ENCODE measurements around the gene SND1. TPM values are rescaled to one million over a fixed set of nuclear protein-coding genes. Genes with fewer than 3 reads are reported as not detected.
A peak's percentile ranks its signal among the peaks of the same experiment; 100 is the strongest.

The SND1 gene
- total RNA-seq, 1 donor from 2014 or later: 232 TPM

DNA sequence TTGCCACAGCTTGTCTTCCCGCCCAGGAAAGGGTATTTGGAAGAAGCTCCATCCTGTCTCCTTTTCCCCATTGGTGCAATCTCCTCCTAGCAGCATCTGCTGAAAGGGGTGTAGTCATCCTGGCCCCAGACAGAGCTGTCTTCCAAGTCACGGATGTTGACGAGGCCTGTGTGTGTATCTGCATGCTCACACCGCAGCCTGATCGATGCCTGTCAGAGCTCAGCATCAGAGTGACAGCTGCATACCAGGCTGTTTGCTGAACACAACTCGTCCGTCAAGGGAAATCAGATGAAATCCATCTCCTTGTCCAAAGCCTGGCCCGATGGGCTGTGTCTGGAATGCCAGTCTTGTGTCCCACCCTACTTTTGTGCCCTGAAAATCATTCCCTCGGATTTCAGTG lies 400.4 kb downstream of the SND1 start:
- TF ChIP-seq CTCF (IDR thresholded peaks at IDR 0.05; ENCODE audit: insufficient read depth, low read length, severe bottlenecking): no peak
- DNase-seq (ENCODE audit: low read depth) (no peak), FAIRE-seq (no peak)
- no peaks in the 10 kb centered on the region for H3K27me3 ChIP-seq (ENCODE audit: control insufficient read depth, insufficient read depth, low read length)
- H3K36me3 ChIP-seq (ENCODE audit: control insufficient read depth, insufficient read depth, low read length): peaks cover 3% of the 10 kb centered on the region
- no peak overlapping the region for H3K4me3 ChIP-seq (ENCODE audit: low read depth, low read length)

GRCh38 chr7:128053023-128053422 lies 401.0 kb downstream of the SND1 start:
- no peak for FAIRE-seq
- DNase-seq (ENCODE audit: low read depth): peak; percentile 39

DNA sequence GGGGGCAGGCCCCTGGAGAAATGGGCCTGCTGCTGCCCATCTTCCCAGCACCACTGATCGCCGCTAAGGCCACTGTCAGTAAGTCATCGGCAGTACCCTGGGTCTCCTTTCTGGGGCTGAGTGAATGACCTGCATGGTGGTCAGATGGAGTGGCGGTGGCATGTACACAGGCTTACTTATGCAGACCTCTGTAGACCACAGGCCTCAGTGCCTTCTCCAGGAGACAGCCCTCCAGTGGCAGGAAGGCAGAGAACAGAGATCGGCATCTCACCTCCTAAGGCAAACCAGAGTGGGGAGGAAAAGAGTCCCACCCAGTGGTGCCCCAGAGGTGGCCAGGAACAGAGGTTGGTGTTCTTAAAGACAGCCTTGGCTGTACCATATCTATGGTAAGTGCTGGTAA lies 402.0 kb downstream of the SND1 start:
- DNase-seq (ENCODE audit: low read depth) (no peak), FAIRE-seq (no peak)
- no peaks in the 10 kb centered on the region for H3K27me3 ChIP-seq (ENCODE audit: control insufficient read depth, insufficient read depth, low read length)
- TF ChIP-seq CTCF (IDR thresholded peaks at IDR 0.05; ENCODE audit: insufficient read depth, low read length, severe bottlenecking): no peak
- no peaks in the 10 kb centered on the region for H3K36me3 ChIP-seq (ENCODE audit: control insufficient read depth, insufficient read depth, low read length)
- H3K4me3 ChIP-seq (ENCODE audit: low read depth, low read length): no peak overlapping the region

More at GRCh38 chr7:128053023-128053422, 401.0 kb downstream of the SND1 start:
- H3K4me3 ChIP-seq (ENCODE audit: low read depth, low read length): no peak overlapping the region
- H3K36me3 ChIP-seq (ENCODE audit: control insufficient read depth, insufficient read depth, low read length): peaks cover 3% of the 10 kb centered on the region
- H3K27me3 ChIP-seq (ENCODE audit: control insufficient read depth, insufficient read depth, low read length): no peaks in the 10 kb centered on the region
- no peak for TF ChIP-seq CTCF (IDR thresholded peaks at IDR 0.05; ENCODE audit: insufficient read depth, low read length, severe bottlenecking)

DNA sequence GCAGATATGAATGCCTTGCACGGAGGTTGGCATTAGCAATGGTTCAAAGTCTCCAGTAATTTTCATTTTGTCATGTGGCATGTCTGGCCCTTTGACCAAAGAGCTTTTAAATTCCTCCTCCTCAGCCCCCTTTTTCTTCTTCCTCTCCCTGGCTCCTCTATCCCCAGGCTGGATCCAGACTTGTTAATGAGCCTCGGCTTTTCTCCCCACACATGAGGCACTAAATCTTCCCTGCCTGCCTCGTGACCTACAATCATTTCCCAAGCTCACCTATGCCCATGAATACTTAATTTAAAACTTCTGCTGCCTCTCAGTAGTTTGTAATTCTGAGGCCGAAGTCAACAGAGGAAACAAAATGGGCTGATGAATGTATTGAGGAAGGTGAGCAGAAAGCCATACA lies 402.5 kb downstream of the SND1 start:
- H3K36me3 ChIP-seq (ENCODE audit: control insufficient read depth, insufficient read depth, low read length): no peaks in the 10 kb centered on the region
- TF ChIP-seq CTCF (IDR thresholded peaks at IDR 0.05; ENCODE audit: insufficient read depth, low read length, severe bottlenecking): no peak
- no peak overlapping the region for H3K4me3 ChIP-seq (ENCODE audit: low read depth, low read length)
- DNase-seq (ENCODE audit: low read depth) (no peak), FAIRE-seq (no peak)
- H3K27me3 ChIP-seq (ENCODE audit: control insufficient read depth, insufficient read depth, low read length): no peaks in the 10 kb centered on the region

- Histone ChIP-seq H3K4me3 (ENCODE audit: low read depth, low read length) (no peak overlapping the region), H3K36me3 (ENCODE audit: control insufficient read depth, insufficient read depth, low read length) (no peaks in the 10 kb centered on the region), H3K27me3 (ENCODE audit: control insufficient read depth, insufficient read depth, low read length) (no peaks in the 10 kb centered on the region)
- TF ChIP-seq CTCF (IDR thresholded peaks at IDR 0.05; ENCODE audit: insufficient read depth, low read length, severe bottlenecking): no peak
- FAIRE-seq (no peak), DNase-seq (ENCODE audit: low read depth) (no peak)
Measured at GRCh38 chr7:128055637-128056036, 403.6 kb downstream of the SND1 start.

GRCh38 chr7:128056901-128057300 lies 404.9 kb downstream of the SND1 start:
- H3K4me3 ChIP-seq (ENCODE audit: low read depth, low read length): no peak overlapping the region
- no peaks in the 10 kb centered on the region for H3K27me3 ChIP-seq (ENCODE audit: control insufficient read depth, insufficient read depth, low read length)
- FAIRE-seq: no peak
- TF ChIP-seq CTCF (IDR thresholded peaks at IDR 0.05; ENCODE audit: insufficient read depth, low read length, severe bottlenecking): no peak
- no peaks in the 10 kb centered on the region for H3K36me3 ChIP-seq (ENCODE audit: control insufficient read depth, insufficient read depth, low read length)
- no peak for DNase-seq (ENCODE audit: low read depth)

Data from bronchial epithelial cell (primary cell).